Body of pancreas (tissue), 4 donors: ENCODE data around the gene LAMA2.

ENCODE experiments used
- CTCF ChIP-seq, 7 experiments: fragments of 450-650 bp in 4 of 7; fragments of 200-600 bp in 3 of 7; sonication (generic) in 3 of 7; IDR thresholded peaks; one replicate each; pipeline ENCODE4 v1.5.1; 2016 to 2019; ENCODE audit warnings: antibody characterized with exemption in 7 of 7
- POLR2A ChIP-seq, 3 donors: fragments of 450-650 bp; IDR thresholded peaks; one replicate each; pipeline ENCODE4 v1.6.1; 2016; ENCODE audit warnings: antibody characterized with exemption in 3 of 3, mild to moderate bottlenecking in 2 of 3

DNA sequence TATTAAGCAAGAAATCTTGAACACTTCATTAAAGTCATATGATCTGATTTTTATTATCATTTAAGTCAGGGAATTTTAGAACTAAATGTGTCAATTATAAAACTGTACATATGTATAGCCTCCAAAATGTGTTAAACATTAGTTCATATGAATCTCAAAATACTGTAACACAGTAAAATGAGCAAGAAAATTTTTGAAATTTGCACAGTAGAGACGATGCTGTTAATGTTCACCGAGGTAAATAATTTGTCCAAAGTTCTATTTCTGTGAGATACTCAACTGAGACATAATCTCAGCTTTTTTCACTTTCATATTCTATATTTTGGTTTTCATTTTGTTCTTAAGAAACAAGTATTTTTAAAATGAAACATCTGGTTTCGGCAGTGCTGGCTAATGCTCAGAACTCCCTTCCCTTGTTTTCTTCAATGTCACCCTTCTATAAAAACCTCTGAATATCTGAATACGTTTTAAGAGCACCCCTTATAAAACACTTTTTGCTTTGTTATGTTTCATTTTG is 353.1 kb downstream of the LAMA2 start:
- TF ChIP-seq CTCF (IDR thresholded peaks at IDR 0.05) (no peak), POLR2A (IDR thresholded peaks at IDR 0.05) (no peak)
